ENCODE measurements around the gene DOCK4. TPM values are rescaled to one million over a fixed set of nuclear protein-coding genes. Genes with fewer than 3 reads are reported as not detected.

DOCK4 gene
- total RNA-seq, 4 donors from 2014 or later: 8.2 to 9.0 (median 8.6) TPM

GRCh38 chr7:112171673-112172072 lies 34.5 kb downstream of the DOCK4 start:
- no peak overlapping the region for H3K4me3 ChIP-seq (ENCODE audit: low read depth, poor library complexity, severe bottlenecking)
- WGBS, 2 donors: 96 to 100% methylated on average over 1 of the region's 1 CpG
- TF ChIP-seq POLR2A (IDR thresholded peaks at IDR 0.05) (no peak), CTCF (IDR thresholded peaks at IDR 0.05) (no peak)
- intact Hi-C loops (cut with DNase I; ENCODE audit: low total_unique reads): no loop called here
- DNase-seq (ENCODE audit: low spot score in 2 of 2): no peak

GRCh38 chr7:112168915-112169314 lies 37.3 kb downstream of the DOCK4 start:
- no peak overlapping the region for H3K4me3 ChIP-seq (ENCODE audit: low read depth, poor library complexity, severe bottlenecking)
- TF ChIP-seq POLR2A (IDR thresholded peaks at IDR 0.05) (no peak), CTCF (IDR thresholded peaks at IDR 0.05) (no peak)
- no peak for DNase-seq (ENCODE audit: low spot score in 2 of 2)
- WGBS, 2 donors: 92 to 94% methylated on average over 2 of the region's 2 CpGs
- intact Hi-C loops (cut with DNase I; ENCODE audit: low total_unique reads): no loop called here

GRCh38 chr7:112167147-112167546 lies 39.1 kb downstream of the DOCK4 start:
- WGBS, 2 donors: 77 to 79% methylated on average over 3 of the region's 3 CpGs
- intact Hi-C loops (cut with DNase I; ENCODE audit: low total_unique reads): no loop called here
- no peak overlapping the region for H3K4me3 ChIP-seq (ENCODE audit: low read depth, poor library complexity, severe bottlenecking)
- DNase-seq (ENCODE audit: low spot score in 2 of 2): no peak
- TF ChIP-seq CTCF (IDR thresholded peaks at IDR 0.05) (no peak), POLR2A (IDR thresholded peaks at IDR 0.05) (no peak)

GRCh38 chr7:112162784-112163506 lies 43.3 kb downstream of the DOCK4 start:
- WGBS, 2 donors: 73 to 74% methylated on average over 6 of the region's 6 CpGs
- no peak overlapping the region for H3K4me3 ChIP-seq (ENCODE audit: low read depth, poor library complexity, severe bottlenecking)
- TF ChIP-seq CTCF (IDR thresholded peaks at IDR 0.05) (no peak), POLR2A (IDR thresholded peaks at IDR 0.05) (no peak)
- intact Hi-C loops (cut with DNase I; ENCODE audit: low total_unique reads): no loop called here
- DNase-seq (ENCODE audit: low spot score in 2 of 2): no peak

GRCh38 chr7:112162142-112162766 lies 43.9 kb downstream of the DOCK4 start:
- no peak overlapping the region for H3K4me3 ChIP-seq (ENCODE audit: low read depth, poor library complexity, severe bottlenecking)
- 59 to 67% methylated on average over 2 of the region's 2 CpGs for whole genome bisulfite sequencing, 2 donors
- TF ChIP-seq CTCF (IDR thresholded peaks at IDR 0.05) (no peak), POLR2A (IDR thresholded peaks at IDR 0.05) (no peak)
- no peak for DNase-seq (ENCODE audit: low spot score in 2 of 2)
- intact Hi-C loops (cut with DNase I; ENCODE audit: low total_unique reads): no loop called here
